ENCODE measurements around the gene ERN1. TPM values are rescaled to one million over a fixed set of nuclear protein-coding genes. Genes with fewer than 3 reads are reported as not detected.
A peak's percentile ranks its signal among the peaks of the same experiment; 100 is the strongest.

Gene ERN1
- total RNA-seq, 3 donors from 2014 or later: 18.4 to 27.1 (median 21.7) TPM

DNA sequence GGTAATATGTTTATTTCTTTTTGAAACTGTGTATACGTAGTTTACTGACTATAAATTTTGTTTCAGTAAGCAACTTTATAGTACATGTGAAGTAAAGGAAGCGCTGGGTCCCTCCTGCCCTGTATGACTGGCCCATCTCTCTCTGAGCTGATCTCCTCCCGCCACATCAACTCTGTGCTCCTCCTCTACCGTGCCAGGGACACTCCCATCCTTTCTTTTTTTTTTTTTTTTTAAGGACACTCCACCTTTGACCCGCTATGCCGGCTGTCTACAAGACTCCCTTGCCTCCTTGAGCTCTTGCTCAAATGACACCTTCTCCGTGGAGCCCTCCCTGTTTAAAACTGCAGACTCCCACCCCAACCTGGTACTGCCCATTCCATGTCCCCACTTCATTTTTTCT, 35.5 kb downstream of the ERN1 start:
- intact Hi-C loops (cut with DNase I, micrococcal nuclease): no loop called here
- TF ChIP-seq, protein P1, sequence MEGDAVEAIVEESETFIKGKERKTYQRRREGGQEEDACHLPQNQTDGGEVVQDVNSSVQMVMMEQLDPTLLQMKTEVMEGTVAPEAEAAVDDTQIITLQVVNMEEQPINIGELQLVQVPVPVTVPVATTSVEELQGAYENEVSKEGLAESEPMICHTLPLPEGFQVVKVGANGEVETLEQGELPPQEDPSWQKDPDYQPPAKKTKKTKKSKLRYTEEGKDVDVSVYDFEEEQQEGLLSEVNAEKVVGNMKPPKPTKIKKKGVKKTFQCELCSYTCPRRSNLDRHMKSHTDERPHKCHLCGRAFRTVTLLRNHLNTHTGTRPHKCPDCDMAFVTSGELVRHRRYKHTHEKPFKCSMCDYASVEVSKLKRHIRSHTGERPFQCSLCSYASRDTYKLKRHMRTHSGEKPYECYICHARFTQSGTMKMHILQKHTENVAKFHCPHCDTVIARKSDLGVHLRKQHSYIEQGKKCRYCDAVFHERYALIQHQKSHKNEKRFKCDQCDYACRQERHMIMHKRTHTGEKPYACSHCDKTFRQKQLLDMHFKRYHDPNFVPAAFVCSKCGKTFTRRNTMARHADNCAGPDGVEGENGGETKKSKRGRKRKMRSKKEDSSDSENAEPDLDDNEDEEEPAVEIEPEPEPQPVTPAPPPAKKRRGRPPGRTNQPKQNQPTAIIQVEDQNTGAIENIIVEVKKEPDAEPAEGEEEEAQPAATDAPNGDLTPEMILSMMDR (IDR thresholded peaks at IDR 0.05): no peak
- peak; percentile 60 for ATAC-seq
- peaks cover 9% of the 10 kb centered on the region for H3K4me1 ChIP-seq (ENCODE audit: low read depth)
- H3K9me3 ChIP-seq: no peaks in the 10 kb centered on the region
- H3K36me3 ChIP-seq (ENCODE audit: low read depth): no peaks in the 10 kb centered on the region
- no peak overlapping the region for H3K4me3 ChIP-seq
- DNase-seq: no peak

DNA sequence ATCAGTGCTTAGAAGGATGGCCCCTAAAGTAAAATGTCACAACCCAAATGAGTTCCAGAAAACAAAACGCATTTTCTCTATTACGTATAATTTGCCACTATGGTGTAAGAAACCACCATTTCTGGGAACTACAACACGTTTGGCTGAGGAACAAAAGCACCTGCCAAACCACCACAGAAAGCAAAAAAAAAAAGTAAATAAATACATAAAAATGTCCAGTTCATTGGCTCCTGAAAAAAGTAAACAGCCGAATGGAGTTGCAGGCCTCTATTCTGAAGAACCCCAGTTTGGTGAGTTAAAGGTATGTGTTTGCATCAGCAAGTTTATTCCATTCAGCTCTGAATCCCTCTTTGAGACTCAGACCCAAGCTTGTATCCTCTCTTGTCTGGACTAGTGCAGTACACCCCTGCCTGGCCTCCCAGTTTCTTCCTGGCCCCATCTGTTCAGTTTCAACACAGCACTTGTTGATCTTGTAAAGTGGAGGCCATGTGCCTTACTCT, 36.9 kb downstream of the ERN1 start:
- TF ChIP-seq, protein P1 (IDR thresholded peaks at IDR 0.05): no peak

DNA sequence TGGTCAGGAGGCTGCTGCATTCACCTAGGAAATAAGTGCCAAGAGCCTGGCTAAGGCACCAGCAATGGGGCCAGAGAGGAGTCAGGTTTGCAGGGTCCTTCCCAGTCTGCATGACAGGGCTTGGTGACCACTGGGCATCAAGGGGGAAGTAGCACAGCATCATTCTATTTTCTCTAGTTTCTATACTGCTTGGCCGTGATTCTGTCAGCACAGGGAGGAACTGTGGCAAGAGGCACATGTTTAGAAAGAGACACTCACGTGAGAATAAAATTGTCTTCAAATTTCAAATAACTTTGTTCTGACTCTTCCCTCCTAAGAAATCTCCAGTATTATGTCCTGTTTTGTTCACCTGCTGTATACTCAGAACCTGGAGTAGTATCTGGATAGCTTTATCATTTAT, 37.8 kb downstream of the ERN1 start:
- H3K4me1 ChIP-seq (ENCODE audit: low read depth): peaks cover 9% of the 10 kb centered on the region
- TF ChIP-seq, protein P1 (IDR thresholded peaks at IDR 0.05): no peak
- H3K9me3 ChIP-seq: no peaks in the 10 kb centered on the region
- H3K4me3 ChIP-seq: no peak overlapping the region
- intact Hi-C loops (cut with DNase I, micrococcal nuclease): no loop called here
- DNase-seq (no peak), ATAC-seq (no peak)
- no peaks in the 10 kb centered on the region for H3K36me3 ChIP-seq (ENCODE audit: low read depth)

More for the DNA sequence above, 36.9 kb downstream of the ERN1 start:
- no peak overlapping the region for H3K4me3 ChIP-seq
- peaks cover 9% of the 10 kb centered on the region for H3K4me1 ChIP-seq (ENCODE audit: low read depth)
- no peaks in the 10 kb centered on the region for H3K9me3 ChIP-seq
- DNase-seq (no peak), ATAC-seq (no peak)
- intact Hi-C loops (cut with DNase I, micrococcal nuclease): no loop called here
- H3K36me3 ChIP-seq (ENCODE audit: low read depth): no peaks in the 10 kb centered on the region

DNA sequence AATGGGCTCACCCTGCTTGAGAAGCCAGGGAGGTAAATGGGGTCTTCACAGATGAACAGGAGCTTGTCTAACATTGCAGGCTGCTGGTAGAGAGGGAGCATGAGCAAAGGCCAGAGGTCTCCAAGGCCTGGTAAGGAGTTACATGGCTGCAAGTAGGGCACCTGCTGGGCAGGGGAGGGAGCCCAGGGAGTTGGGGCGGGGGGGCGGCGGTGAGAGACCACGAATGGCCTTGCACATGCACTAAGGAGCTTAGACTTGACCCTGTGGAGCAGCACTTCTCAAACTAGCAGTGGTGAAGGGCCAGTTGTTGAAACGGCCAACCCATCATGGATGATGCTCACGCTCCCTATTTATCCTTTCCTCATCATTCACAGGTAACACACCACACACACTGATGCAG, 38.4 kb downstream of the ERN1 start:
- no peaks in the 10 kb centered on the region for H3K36me3 ChIP-seq (ENCODE audit: low read depth)
- ATAC-seq (no peak), DNase-seq (no peak)
- H3K4me3 ChIP-seq: no peak overlapping the region
- intact Hi-C loops (cut with DNase I, micrococcal nuclease): no loop called here
- H3K4me1 ChIP-seq (ENCODE audit: low read depth): peaks cover 9% of the 10 kb centered on the region
- no peaks in the 10 kb centered on the region for H3K9me3 ChIP-seq
- TF ChIP-seq, protein P1 (IDR thresholded peaks at IDR 0.05): no peak

DNA sequence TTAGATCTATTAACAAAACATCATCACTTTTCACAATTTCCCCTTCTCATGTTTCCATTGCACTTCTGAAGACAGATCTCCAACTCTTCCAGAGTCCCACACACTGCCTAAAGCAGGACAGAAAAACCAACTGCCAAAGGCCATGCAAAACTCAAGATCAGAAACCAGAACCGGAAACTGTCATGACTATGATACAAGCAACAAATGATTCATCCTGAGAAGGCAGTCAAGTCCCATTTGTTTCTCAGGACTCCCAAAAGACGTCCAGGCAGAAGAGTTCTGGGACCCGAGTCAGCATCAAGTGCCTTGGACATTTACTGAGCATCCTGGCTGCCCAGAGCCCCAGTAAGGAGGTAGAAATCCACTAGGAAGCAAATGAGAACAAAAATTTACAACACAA, 38.8 kb downstream of the ERN1 start:
- intact Hi-C loops (cut with DNase I, micrococcal nuclease): no loop called here
- H3K4me1 ChIP-seq (ENCODE audit: low read depth): peaks cover 11% of the 10 kb centered on the region
- no peak for DNase-seq
- ATAC-seq: no peak
- H3K4me3 ChIP-seq: no peak overlapping the region
- no peaks in the 10 kb centered on the region for H3K36me3 ChIP-seq (ENCODE audit: low read depth)
- no peaks in the 10 kb centered on the region for H3K9me3 ChIP-seq
- TF ChIP-seq, protein P1 (IDR thresholded peaks at IDR 0.05): no peak

DNA sequence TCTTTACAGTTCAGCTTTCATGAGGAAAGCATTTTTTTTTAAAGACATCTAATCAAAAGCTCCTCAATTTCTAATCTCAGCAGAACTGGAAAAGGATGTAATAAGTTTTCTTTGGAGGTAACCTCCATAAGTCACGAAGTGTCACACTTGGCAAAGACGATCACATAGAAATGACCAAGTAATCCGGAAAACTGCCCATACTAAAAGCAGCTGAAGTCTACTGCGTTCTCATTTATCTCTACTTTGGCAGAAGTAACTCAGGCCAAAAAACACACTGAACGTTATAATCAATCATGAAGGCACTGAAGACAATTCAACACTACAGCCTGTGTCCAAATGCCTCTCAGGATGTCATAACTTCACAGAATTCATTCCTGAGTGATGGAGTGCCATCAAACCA, 39.8 kb downstream of the ERN1 start:
- DNase-seq (no peak), ATAC-seq (no peak)
- H3K4me3 ChIP-seq: no peak overlapping the region
- H3K9me3 ChIP-seq: no peaks in the 10 kb centered on the region
- H3K4me1 ChIP-seq (ENCODE audit: low read depth): peaks cover 17% of the 10 kb centered on the region
- H3K36me3 ChIP-seq (ENCODE audit: low read depth): no peaks in the 10 kb centered on the region
- TF ChIP-seq, protein P1 (IDR thresholded peaks at IDR 0.05): no peak
- intact Hi-C loops (cut with DNase I, micrococcal nuclease): no loop called here
